Effector memory CD4-positive, alpha-beta T cell (primary cell): ENCODE results near the gene FALEC.

ENCODE experiments used
- DNase-seq, 3 donors: peaks; one replicate each; pipeline ENCODE4 v3.0.0-alpha.2; 2020
- H3K27ac ChIP-seq: 2 replicates; pipeline ENCODE4 v1.7.0; 2013; ENCODE audit warnings: mild to moderate bottlenecking, low read length, moderate library complexity; ENCODE audit not compliant: insufficient read depth, poor library complexity, severe bottlenecking
- H3K27me3 ChIP-seq: replicated peaks from 2 replicates; pipeline ENCODE4 v1.7.0; 2013; ENCODE audit warnings: mild to moderate bottlenecking, low read length; ENCODE audit not compliant: insufficient read depth, control insufficient read depth, poor library complexity, severe bottlenecking
- H3K36me3 ChIP-seq: 2 replicates; pipeline ENCODE4 v1.7.0; 2013; ENCODE audit warnings: mild to moderate bottlenecking, low read length, moderate library complexity; ENCODE audit not compliant: control insufficient read depth, insufficient read depth
- H3K4me1 ChIP-seq: 2 replicates; pipeline ENCODE4 v1.7.0; 2013; ENCODE audit warnings: low read length, mild to moderate bottlenecking; ENCODE audit not compliant: control insufficient read depth, insufficient read depth, poor library complexity, severe bottlenecking
- H3K4me3 ChIP-seq: 2 replicates; pipeline ENCODE4 v1.7.0; 2013; ENCODE audit warnings: low read length, low read depth, mild to moderate bottlenecking; ENCODE audit not compliant: insufficient read depth, poor library complexity, severe bottlenecking
- H3K9me3 ChIP-seq: 2 replicates; pipeline ENCODE4 v1.7.0; 2013; ENCODE audit warnings: mild to moderate bottlenecking, low read length, moderate library complexity; ENCODE audit not compliant: control insufficient read depth

Gene FALEC

GRCh38 chr1:150511551-150511950, 4.0 kb upstream of the FALEC start:
- Histone ChIP-seq H3K4me1 (peaks cover 11% of the 10 kb centered on the region), H3K27me3 (no peaks in the 10 kb centered on the region), H3K4me3 (no peak overlapping the region), H3K36me3 (peaks cover 10% of the 10 kb centered on the region), H3K9me3 (no peaks in the 10 kb centered on the region), H3K27ac (no peak overlapping the region)
- no peak for DNase-seq

DNA sequence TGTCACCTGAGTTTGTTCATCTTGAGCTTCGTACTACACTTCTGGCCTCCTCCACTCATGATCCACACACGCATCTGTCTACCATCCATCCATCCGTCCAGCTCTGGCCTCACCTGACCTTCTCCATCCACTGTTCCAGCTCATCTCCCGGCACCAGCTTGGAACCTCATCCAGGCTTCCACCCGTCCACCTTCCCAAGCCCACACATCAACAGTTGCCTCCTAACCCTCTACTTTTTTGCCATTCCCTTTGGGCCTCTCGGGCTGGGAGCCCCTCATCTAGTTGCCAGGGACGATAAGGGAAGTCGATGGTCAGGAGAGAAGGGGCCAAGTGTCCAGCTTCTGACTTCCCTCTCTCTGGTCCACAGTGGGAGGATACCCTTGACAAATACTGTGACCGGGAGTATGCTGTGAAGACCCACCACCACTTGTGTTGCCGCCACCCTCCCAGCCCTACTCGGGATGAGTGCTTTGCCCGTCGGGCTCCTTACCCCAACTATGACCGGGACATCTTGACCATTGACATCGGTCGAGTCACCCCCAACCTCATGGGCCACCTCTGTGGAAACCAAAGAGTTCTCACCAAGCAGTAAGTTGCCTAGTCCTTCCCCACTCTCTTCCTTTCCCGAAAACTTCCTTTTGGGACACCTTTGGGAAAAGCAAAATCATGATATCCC, 3.4 kb upstream of the FALEC start:
- Histone ChIP-seq H3K27me3 (no peaks in the 10 kb centered on the region), H3K9me3 (no peaks in the 10 kb centered on the region)

GRCh38 chr1:150512846-150513245, 2.7 kb upstream of the FALEC start:
- no peak overlapping the region for H3K4me3 ChIP-seq
- H3K4me1 ChIP-seq: peaks cover 11% of the 10 kb centered on the region
- no peak overlapping the region for H3K27ac ChIP-seq
- H3K27me3 ChIP-seq: no peaks in the 10 kb centered on the region
- no peaks in the 10 kb centered on the region for H3K9me3 ChIP-seq
- H3K36me3 ChIP-seq: peaks cover 3% of the 10 kb centered on the region
- no peak for DNase-seq

More for the DNA sequence above, 3.4 kb upstream of the FALEC start:
- no peak for DNase-seq
- Histone ChIP-seq H3K4me1 (peaks cover 11% of the 10 kb centered on the region), H3K36me3 (peaks cover 5% of the 10 kb centered on the region), H3K4me3 (no peak overlapping the region), H3K27ac (no peak overlapping the region)

GRCh38 chr1:150513351-150513791, 2.2 kb upstream of the FALEC start:
- Histone ChIP-seq H3K27me3 (no peaks in the 10 kb centered on the region), H3K4me3 (no peak overlapping the region), H3K27ac (no peak overlapping the region), H3K9me3 (no peaks in the 10 kb centered on the region), H3K36me3 (no peaks in the 10 kb centered on the region), H3K4me1 (peaks cover 11% of the 10 kb centered on the region)
- no peak for DNase-seq

DNA sequence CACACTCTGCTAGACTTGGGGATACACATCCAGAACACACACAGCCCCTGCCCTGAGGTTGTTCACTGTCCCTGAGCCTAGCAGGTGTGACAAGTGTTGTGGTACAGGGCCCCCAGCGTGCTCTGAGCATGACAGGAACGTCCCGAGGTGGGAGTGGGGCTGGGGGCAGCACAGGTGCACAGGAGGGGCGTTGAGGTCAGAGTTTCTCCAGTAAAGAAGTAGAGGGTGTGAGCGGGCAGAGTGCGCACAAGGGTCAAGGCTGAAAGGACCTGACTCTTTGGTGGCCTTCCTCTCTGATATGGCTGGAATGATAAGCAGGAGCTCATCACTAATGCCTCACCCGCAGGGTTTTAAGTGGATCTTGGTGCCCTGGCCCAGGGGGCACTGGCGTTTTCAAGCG, 1.3 kb upstream of the FALEC start:
- Histone ChIP-seq H3K9me3 (no peaks in the 10 kb centered on the region), H3K27me3 (no peaks in the 10 kb centered on the region), H3K4me3 (no peak overlapping the region), H3K27ac (no peak overlapping the region), H3K4me1 (peaks cover 11% of the 10 kb centered on the region), H3K36me3 (no peaks in the 10 kb centered on the region)
- DNase-seq: no peak

DNA sequence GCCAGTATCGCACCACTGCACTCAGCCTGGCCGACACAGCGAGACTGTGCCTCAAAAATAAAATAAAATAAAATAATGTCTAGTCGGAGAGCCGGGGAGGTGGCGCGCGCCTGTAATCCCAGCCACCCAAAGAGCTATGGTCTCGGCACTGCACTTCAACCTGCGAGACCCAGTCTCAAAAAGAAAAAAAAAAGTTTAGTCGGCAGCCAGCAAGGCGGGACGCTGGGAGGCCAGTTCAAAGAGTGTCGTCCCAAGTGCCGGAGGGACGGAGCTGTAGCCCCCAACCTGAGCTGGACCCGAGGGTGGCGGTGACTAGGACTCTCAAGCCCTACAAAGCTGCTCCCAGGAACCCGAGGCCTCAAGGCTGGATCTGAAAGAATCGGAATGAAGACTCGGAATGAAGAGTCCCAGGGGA, 632 bp upstream of the FALEC start:
- DNase-seq: no peak
- Histone ChIP-seq H3K36me3 (no peaks in the 10 kb centered on the region), H3K4me3 (peak overlapping the region; percentile 69), H3K27me3 (no peaks in the 10 kb centered on the region), H3K9me3 (no peaks in the 10 kb centered on the region), H3K27ac (peak overlapping the region; percentile 59), H3K4me1 (peaks cover 11% of the 10 kb centered on the region)

DNA sequence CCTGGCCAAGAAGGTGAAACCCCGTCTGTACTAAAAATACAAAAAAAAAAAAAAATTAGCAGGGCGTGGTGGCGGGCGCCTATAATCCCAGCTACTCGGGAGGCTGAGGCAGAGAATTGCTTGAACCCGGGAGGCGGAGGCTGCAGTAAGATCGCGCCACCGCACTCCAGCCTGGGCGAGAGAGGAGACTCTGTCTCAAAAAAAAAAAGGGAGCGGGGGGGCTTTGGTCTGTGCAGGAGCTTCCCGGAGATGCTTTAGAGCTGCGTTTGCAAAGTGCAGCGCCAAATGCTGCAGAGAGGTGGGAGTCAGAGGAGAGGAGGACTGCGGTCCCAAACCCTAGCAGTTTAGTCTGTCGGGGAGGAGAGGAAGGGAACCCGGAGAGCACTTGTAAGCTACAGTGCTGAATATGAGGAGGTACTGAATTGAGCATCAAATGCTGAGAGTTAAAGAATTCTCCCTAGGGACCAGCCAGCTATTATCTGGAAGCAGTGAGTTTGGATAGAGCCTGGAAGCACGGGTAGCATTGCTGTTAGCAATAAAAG, 569 bp downstream of the FALEC start:
- Histone ChIP-seq H3K4me1 (peaks cover 11% of the 10 kb centered on the region), H3K4me3 (peak overlapping the region; percentile 69), H3K36me3 (no peaks in the 10 kb centered on the region), H3K9me3 (no peaks in the 10 kb centered on the region), H3K27me3 (no peaks in the 10 kb centered on the region), H3K27ac (no peak overlapping the region)
- DNase-seq: no peak

DNA sequence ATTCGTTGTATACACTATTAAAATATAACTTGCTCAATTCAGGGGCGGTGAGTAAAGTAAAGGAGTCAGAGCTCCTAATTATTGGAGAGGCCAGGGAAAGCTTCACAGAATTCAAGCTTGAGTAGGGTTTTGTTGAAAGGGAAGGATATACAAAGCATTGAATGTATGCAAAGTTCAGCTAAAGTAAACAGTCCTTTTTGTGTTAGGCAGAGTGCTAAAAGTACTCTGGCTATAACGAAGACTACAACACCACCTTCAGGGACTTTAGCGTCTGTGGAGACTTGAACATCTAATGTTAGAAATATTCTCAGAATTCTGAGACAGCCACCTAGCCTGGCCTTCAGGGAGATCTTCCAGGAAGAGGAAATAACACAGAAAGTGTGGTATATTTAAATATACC, 1.1 kb downstream of the FALEC start:
- Histone ChIP-seq H3K4me3 (no peak overlapping the region), H3K27me3 (no peaks in the 10 kb centered on the region), H3K9me3 (no peaks in the 10 kb centered on the region), H3K36me3 (no peaks in the 10 kb centered on the region), H3K27ac (no peak overlapping the region), H3K4me1 (peaks cover 11% of the 10 kb centered on the region)
- no peak for DNase-seq

GRCh38 chr1:150521196-150521968, 5.8 kb downstream of the FALEC start:
- Histone ChIP-seq H3K27ac (no peak overlapping the region), H3K4me1 (peaks cover under 1% of the 10 kb centered on the region), H3K36me3 (no peaks in the 10 kb centered on the region), H3K27me3 (no peaks in the 10 kb centered on the region), H3K9me3 (no peaks in the 10 kb centered on the region), H3K4me3 (no peak overlapping the region)
- DNase-seq: no peak

DNA sequence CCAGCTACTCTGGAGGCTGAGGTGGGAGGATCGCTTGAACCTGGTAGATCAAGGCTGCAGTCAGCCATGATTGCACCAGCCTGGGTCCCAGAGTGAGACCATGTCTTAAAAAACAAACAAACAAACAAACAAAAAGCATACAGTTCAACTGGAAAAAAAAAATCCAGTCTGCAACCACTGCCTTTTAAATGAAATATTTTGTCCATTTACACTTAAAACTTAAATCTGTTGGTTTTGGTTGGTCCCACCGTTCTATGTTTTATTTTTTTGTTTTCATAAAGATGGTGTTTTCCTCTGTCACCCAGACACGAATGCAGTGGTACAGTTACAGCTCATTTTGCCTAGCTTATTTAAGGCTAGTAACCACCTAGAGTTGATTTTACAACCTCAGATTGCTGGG, 9.8 kb downstream of the FALEC start:
- H3K9me3 ChIP-seq: no peaks in the 10 kb centered on the region
- no peaks in the 10 kb centered on the region for H3K4me1 ChIP-seq
- no peak for DNase-seq
- no peaks in the 10 kb centered on the region for H3K36me3 ChIP-seq
- no peak overlapping the region for H3K27ac ChIP-seq
- no peaks in the 10 kb centered on the region for H3K27me3 ChIP-seq
- H3K4me3 ChIP-seq: no peak overlapping the region
